AG09309 (cell line): ENCODE measurements around the gene NFATC2.
A peak's percentile ranks its signal among the peaks of the same experiment; 100 is the strongest.

ENCODE experiments used
- DNase-seq: peaks from one replicate; pipeline ENCODE4 v3.0.0-alpha.2; 2010; ENCODE audit warnings: low read depth
- H3K4me3 ChIP-seq: 2 replicates; pipeline ENCODE4 v1.5.1; 2011; ENCODE audit warnings: mild to moderate bottlenecking, low read depth, low read length, moderate library complexity; ENCODE audit not compliant: control insufficient read depth
- TF ChIP-seq, protein P1 (sequence below): IDR thresholded peaks from 2 replicates; pipeline ENCODE4 v1.5.1; 2011; ENCODE audit warnings: mild to moderate bottlenecking, low read depth, low read length, inconsistent platforms; ENCODE audit not compliant: insufficient read depth, control insufficient read depth; ENCODE audit errors: missing control alignments

The NFATC2 gene

DNA sequence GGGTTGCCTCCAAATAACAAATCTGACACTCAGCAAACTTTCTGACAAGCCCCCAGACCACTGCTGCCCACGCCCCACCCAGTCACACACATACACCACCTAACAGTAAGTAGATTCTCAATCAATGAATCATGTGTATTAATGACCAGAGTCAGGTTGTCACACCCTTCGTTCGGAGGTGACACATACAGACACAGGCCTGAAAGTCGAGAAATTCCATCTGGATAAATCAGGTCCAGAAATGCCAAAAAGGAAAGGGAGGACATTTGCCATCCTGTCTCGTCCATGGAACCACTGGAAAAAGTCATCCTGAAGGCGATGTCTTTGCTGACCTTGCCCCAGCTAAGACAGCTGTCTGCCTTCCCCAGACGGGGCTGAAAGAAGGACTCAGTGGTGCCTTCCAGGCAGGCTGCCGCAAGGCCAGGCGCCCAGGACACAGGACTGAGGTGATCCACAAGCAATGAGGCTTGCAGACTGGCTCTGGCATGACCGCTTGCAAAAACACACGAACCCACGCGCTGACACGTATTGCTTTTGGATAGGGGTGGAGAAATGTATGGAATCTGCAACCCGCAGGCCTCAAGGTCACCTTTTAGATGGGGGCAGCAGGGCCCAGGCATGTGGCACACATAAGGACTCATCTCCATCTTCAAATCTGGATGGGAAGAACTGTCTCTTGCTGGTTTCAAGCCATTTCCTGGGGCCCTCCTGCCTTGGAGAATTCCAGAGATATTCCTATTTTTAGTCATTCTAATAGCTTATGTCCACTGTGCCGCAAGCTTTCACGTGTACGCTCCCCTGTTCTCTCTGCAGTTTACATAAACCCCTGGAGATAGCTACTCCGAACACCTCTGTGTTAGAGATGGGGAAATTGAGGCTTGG, 9.0 kb downstream of the NFATC2 start:
- TF ChIP-seq, protein P1, sequence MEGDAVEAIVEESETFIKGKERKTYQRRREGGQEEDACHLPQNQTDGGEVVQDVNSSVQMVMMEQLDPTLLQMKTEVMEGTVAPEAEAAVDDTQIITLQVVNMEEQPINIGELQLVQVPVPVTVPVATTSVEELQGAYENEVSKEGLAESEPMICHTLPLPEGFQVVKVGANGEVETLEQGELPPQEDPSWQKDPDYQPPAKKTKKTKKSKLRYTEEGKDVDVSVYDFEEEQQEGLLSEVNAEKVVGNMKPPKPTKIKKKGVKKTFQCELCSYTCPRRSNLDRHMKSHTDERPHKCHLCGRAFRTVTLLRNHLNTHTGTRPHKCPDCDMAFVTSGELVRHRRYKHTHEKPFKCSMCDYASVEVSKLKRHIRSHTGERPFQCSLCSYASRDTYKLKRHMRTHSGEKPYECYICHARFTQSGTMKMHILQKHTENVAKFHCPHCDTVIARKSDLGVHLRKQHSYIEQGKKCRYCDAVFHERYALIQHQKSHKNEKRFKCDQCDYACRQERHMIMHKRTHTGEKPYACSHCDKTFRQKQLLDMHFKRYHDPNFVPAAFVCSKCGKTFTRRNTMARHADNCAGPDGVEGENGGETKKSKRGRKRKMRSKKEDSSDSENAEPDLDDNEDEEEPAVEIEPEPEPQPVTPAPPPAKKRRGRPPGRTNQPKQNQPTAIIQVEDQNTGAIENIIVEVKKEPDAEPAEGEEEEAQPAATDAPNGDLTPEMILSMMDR = no peak
- no peak overlapping the region for H3K4me3 ChIP-seq
- no peak for DNase-seq

DNA sequence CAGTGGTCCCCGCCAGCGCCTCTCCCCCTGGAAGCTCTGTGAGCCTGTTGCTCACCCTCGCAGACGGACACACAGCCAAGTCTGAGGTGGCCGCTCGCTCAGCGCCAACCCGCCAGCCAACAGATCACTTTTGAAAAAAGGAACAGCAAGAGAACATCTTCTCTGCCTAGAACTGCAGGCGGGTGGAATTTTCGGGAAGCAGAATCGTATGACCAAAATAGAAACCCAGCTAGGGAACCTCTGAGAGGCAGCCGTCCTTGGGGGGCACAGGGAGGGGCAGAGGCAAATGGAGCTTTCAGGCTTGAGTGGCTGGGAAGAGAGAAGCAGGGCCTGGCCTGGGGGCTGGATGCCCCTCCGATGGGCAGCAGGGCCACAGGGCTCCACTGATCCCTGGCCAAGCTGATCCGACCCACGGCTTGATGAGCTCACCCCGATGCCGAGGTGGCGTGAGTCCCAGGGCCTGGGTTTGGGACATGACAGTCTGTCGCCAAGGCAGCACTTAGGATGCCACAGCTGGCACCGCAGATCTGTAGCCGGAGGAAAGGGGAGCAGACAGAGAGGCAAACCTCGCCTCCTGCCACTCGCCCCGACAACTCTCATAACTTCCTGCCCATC, 9.8 kb downstream of the NFATC2 start:
- DNase-seq = no peak
- no peak overlapping the region for H3K4me3 ChIP-seq

DNA sequence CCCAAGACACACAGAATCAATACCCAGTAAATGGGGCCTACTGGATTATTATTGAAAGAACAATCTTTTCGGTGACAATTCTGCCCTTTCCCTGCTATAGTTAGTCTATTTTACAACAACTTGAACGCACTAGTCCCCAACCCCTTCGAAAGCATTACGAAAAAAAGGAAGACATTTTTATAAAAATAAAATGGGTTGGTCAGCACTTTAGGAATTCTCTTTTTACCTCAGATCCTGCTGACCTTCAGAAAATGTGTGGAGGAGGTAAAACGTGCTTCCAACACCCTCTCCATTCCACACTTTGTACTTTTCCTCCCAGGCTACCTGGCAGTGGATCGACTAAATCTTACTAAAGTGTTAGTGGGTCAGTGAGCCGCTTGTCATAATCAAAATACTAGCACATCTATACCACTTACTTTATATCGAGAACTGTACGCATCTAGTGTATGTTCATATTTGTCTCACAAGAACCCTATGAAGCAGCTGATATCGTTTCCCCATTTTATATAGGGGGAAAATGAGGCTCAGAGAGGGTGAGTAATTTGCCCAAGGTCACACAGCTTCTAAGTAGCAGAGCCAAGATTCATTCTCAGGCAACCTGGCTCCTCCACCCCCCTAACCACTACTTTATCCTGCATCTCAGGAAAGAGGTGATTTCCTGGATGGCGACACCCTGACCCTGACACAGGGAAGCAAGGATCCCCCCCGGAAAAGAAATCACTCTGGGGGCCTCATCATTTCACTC, 10.6 kb downstream of the NFATC2 start:
- no peak overlapping the region for H3K4me3 ChIP-seq
- no peak for DNase-seq
- TF ChIP-seq, protein P1 = no peak

More for the DNA sequence above, 9.8 kb downstream of the NFATC2 start:
- TF ChIP-seq, protein P1 = no peak

DNA sequence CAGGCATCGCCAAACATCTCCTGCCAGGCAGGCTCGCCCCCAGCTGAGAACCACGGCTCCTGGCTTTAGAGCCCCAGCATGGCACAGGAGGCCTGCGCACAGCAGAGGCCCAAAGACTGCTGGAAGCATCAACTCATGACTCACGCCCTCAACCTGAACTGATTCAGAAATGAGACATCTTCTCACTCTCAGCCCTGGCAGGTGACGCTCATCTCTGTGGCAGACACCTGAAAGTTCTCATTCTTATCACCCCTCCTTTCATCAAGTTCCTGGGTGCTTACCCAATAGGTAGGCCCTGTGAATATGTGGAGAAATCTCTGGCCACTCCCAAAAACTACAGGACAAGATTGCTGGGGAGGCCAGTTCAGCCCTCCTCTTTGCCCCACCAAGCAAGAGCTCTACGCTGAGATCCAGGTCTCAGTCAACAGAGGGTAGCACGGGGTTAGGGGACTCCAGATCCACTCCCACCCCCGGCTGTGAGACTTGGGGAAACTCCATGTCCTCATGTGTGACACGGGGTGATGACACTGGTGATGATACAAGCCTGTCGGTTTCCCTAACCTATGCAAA, 11.3 kb downstream of the NFATC2 start:
- no peak overlapping the region for H3K4me3 ChIP-seq
- TF ChIP-seq, protein P1 = no peak
- DNase-seq = no peak

DNA sequence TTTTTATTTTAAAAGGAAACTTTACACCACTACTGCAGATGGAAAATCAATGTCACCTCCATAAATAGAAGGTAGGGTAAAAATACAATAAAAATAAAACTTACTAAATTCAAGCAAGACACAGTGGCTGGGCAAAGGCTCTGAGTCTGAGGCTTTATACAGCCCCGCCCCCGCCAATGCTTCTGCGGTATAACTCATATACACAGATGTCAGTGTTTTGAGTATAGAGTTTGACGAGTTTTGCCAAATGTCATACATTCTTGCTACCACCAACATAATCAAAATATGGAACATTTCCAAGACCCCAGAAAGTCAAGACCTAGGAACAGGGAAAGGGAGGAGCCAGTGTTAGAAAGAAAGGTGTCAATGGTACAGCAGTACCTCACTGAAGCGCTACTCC, 12.8 kb downstream of the NFATC2 start:
- TF ChIP-seq, protein P1 = no peak
- no peak overlapping the region for H3K4me3 ChIP-seq
- DNase-seq = no peak

DNA sequence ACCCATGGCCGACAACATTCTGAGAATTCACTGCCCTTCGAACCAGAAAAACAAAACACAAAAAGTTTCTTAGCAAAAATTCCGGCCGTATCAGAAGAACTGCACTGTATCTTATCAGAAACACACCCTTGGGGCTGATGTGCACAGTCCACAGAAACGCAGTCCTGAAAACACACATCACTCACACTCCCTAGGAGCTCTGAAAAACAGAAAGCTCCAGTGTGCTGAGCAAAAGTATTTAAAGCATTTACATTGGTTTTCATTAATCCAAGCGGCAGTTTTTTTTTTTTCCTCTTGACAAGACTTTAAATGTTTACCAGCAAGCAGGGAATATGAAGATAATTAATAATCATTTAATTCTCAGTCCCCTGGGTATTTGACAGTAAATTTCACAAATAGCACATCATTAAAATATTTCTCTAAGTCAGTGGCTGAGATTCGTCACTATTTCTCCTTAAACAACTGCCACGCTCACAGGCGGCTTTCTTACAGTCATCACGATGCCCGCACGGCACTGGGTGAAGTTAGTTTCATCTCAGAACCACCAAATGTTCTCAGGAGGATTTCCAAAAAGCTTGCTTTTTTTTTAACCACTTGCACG, 13.3 kb downstream of the NFATC2 start:
- TF ChIP-seq, protein P1 = no peak
- peak; percentile 44 for DNase-seq
- H3K4me3 ChIP-seq = no peak overlapping the region; the same call in 1 of the 2 replicates
